HepG2 (cell line): ENCODE results near the gene VAMP4. TPM values are rescaled to one million over a fixed set of nuclear protein-coding genes. Genes with fewer than 3 reads are reported as not detected.
A peak's percentile ranks its signal among the peaks of the same experiment; 100 is the strongest.

Source experiments
- CTCF ChIP-seq: sonication (generic); formaldehyde crosslinking; IDR thresholded peaks from 2 replicates; pipeline ENCODE4 v1.5.0; 2020; ENCODE audit warnings: mild to moderate bottlenecking, missing genetic modification reagents, moderate library complexity
- GLI4 ChIP-seq: sonication (generic); formaldehyde crosslinking; IDR thresholded peaks from 2 replicates; pipeline ENCODE4 v1.5.1; 2020; ENCODE audit warnings: missing genetic modification reagents, mild to moderate bottlenecking, moderate library complexity, borderline replicate concordance
- MAFG ChIP-seq: sonication (generic); formaldehyde crosslinking; IDR thresholded peaks from 2 replicates; pipeline ENCODE4 v1.5.1; 2020; ENCODE audit warnings: mild to moderate bottlenecking, missing genetic modification reagents
- THAP7 ChIP-seq: sonication (generic); formaldehyde crosslinking; IDR thresholded peaks from 2 replicates; pipeline ENCODE4 v1.8.1; 2023; ENCODE audit warnings: mild to moderate bottlenecking, missing genetic modification reagents
- ZBED4 ChIP-seq: sonication (generic); formaldehyde crosslinking; IDR thresholded peaks from 2 replicates; pipeline ENCODE4 v1.4.0; 2020; ENCODE audit warnings: missing genetic modification reagents, borderline replicate concordance
- ZBTB25 ChIP-seq: IDR thresholded peaks from 2 replicates; pipeline ENCODE4 v1.6.1; 2018; ENCODE audit warnings: missing genetic modification reagents
- ZFY ChIP-seq: sonication (generic); formaldehyde crosslinking; IDR thresholded peaks from 2 replicates; pipeline ENCODE4 v1.4.0; 2020; ENCODE audit warnings: missing genetic modification reagents
- ZMYM4 ChIP-seq: sonication (generic); formaldehyde crosslinking; IDR thresholded peaks from 2 replicates; pipeline ENCODE4 v1.8.1; 2023; ENCODE audit warnings: mild to moderate bottlenecking, missing genetic modification reagents
- ZNF432 ChIP-seq: sonication (generic); formaldehyde crosslinking; IDR thresholded peaks from 2 replicates; pipeline ENCODE4 v1.5.0; 2020; ENCODE audit warnings: missing genetic modification reagents, mild to moderate bottlenecking, borderline replicate concordance
- ZNF44 ChIP-seq: sonication (generic); formaldehyde crosslinking; IDR thresholded peaks from 2 replicates; pipeline ENCODE4 v1.5.1; 2020; ENCODE audit warnings: mild to moderate bottlenecking, missing genetic modification reagents
- ZNF484 ChIP-seq: sonication (generic); formaldehyde crosslinking; IDR thresholded peaks from 2 replicates; pipeline ENCODE4 v1.5.1; 2020; ENCODE audit warnings: mild to moderate bottlenecking, low read depth, missing genetic modification reagents, borderline replicate concordance
- ZNF501 ChIP-seq: sonication (generic); formaldehyde crosslinking; IDR thresholded peaks from 2 replicates; pipeline ENCODE4 v1.5.1; 2020; ENCODE audit warnings: mild to moderate bottlenecking, moderate library complexity, missing genetic modification reagents
- ZNF576 ChIP-seq: sonication (generic); formaldehyde crosslinking; IDR thresholded peaks from 2 replicates; pipeline ENCODE4 v1.4.0; 2020; ENCODE audit warnings: mild to moderate bottlenecking, missing genetic modification reagents
- ZNF766 ChIP-seq: sonication (generic); formaldehyde crosslinking; IDR thresholded peaks from 2 replicates; pipeline ENCODE4 v1.5.0; 2020; ENCODE audit warnings: missing genetic modification reagents, borderline replicate concordance
- polyA plus RNA-seq, 8 experiments: library from polyadenylated mRNA; depleted of rRNA in 3 of 8; stranded (reverse) in 7 of 8; unstranded in 1 of 8; fragments of >200 nt; fragmentation: Illumina TruSeq in 4 of 8; extraction: Trizol in 4 of 8; gene quantifications; 2 replicates each; pipeline versions ENCODE4 v1.2.1 to v1.2.3, GENCODE V29; 2011 to 2016; ENCODE audit warnings: low read depth in 4 of 8, missing spikeins in 1 of 8, mixed read lengths in 1 of 8; ENCODE audit not compliant: insufficient read depth in 1 of 8
- total RNA-seq, 5 experiments: library from RNA; depleted of rRNA; stranded (reverse); fragments of >200 nt; fragmentation: Illumina TruSeq; extraction: Trizol; gene quantifications; 2 replicates each; pipeline ENCODE4 v1.2.3, GENCODE V29; 2016; ENCODE audit warnings: low read depth in 1 of 5

The VAMP4 gene
- total and polyA plus RNA-seq, 2 of the 13 experiments (the other 11 are each of a cell fraction or from before 2014, with no cell fraction given), result 1.4 to 2.0 TPM

- TF ChIP-seq THAP7, result peak; percentile 99
- TF ChIP-seq GLI4, result no peak
- TF ChIP-seq MAFG (CRISPR knock-in tag), result no peak
- peak; percentile 24; the same call in 1 of the 2 replicates for TF ChIP-seq CTCF (CRISPR knock-in tag)
- TF ChIP-seq ZNF576 (CRISPR knock-in tag), result no peak
- peak; percentile 87 for TF ChIP-seq ZFY (CRISPR knock-in tag)
- TF ChIP-seq ZBED4 (CRISPR knock-in tag), result no peak
- TF ChIP-seq ZNF432 (CRISPR knock-in tag), result no peak
- no peak for TF ChIP-seq ZBTB25 (CRISPR knock-in tag)
- peak; percentile 86 for TF ChIP-seq ZNF501 (CRISPR knock-in tag)
- TF ChIP-seq ZNF44 (CRISPR knock-in tag), result 0 out of 2 replicates have a peak, but pooled peaks have one; percentile 54
- TF ChIP-seq ZNF484 (CRISPR knock-in tag), result no peak
- 0 out of 2 replicates have a peak, but pooled peaks have one; percentile 25 for TF ChIP-seq ZNF766
- TF ChIP-seq ZMYM4, result peak; percentile 99
Measured at GRCh38 chr1:171781176-171781875, 39.5 kb upstream of the VAMP4 start, which contains the start of gene METTL13 (continued).
